Effector memory CD4-positive, alpha-beta T cell (primary cell): Measurements from ENCODE around the gene SYCE3.
A peak's percentile ranks its signal among the peaks of the same experiment; 100 is the strongest.

Experiments
- DNase-seq, 3 donors: peaks; one replicate each; pipeline ENCODE4 v3.0.0-alpha.2; 2020
- H3K27ac ChIP-seq: 2 replicates; pipeline ENCODE4 v1.7.0; 2013; ENCODE audit warnings: mild to moderate bottlenecking, low read length, moderate library complexity; ENCODE audit not compliant: insufficient read depth, poor library complexity, severe bottlenecking
- H3K27me3 ChIP-seq: replicated peaks from 2 replicates; pipeline ENCODE4 v1.7.0; 2013; ENCODE audit warnings: mild to moderate bottlenecking, low read length; ENCODE audit not compliant: insufficient read depth, control insufficient read depth, poor library complexity, severe bottlenecking
- H3K36me3 ChIP-seq: 2 replicates; pipeline ENCODE4 v1.7.0; 2013; ENCODE audit warnings: mild to moderate bottlenecking, low read length, moderate library complexity; ENCODE audit not compliant: control insufficient read depth, insufficient read depth
- H3K4me1 ChIP-seq: 2 replicates; pipeline ENCODE4 v1.7.0; 2013; ENCODE audit warnings: low read length, mild to moderate bottlenecking; ENCODE audit not compliant: control insufficient read depth, insufficient read depth, poor library complexity, severe bottlenecking
- H3K4me3 ChIP-seq: 2 replicates; pipeline ENCODE4 v1.7.0; 2013; ENCODE audit warnings: low read length, low read depth, mild to moderate bottlenecking; ENCODE audit not compliant: insufficient read depth, poor library complexity, severe bottlenecking
- H3K9me3 ChIP-seq: 2 replicates; pipeline ENCODE4 v1.7.0; 2013; ENCODE audit warnings: mild to moderate bottlenecking, low read length, moderate library complexity; ENCODE audit not compliant: control insufficient read depth

Gene SYCE3

GRCh38 chr22:50584106-50585096 lies 21.7 kb upstream of the SYCE3 start:
- Histone ChIP-seq H3K27me3 (no peaks in the 10 kb centered on the region), H3K36me3 (peaks cover 8% of the 10 kb centered on the region), H3K9me3 (no peaks in the 10 kb centered on the region), H3K4me1 (peaks cover 20% of the 10 kb centered on the region), H3K27ac (no peak overlapping the region), H3K4me3 (no peak overlapping the region)
- no peak for DNase-seq

DNA sequence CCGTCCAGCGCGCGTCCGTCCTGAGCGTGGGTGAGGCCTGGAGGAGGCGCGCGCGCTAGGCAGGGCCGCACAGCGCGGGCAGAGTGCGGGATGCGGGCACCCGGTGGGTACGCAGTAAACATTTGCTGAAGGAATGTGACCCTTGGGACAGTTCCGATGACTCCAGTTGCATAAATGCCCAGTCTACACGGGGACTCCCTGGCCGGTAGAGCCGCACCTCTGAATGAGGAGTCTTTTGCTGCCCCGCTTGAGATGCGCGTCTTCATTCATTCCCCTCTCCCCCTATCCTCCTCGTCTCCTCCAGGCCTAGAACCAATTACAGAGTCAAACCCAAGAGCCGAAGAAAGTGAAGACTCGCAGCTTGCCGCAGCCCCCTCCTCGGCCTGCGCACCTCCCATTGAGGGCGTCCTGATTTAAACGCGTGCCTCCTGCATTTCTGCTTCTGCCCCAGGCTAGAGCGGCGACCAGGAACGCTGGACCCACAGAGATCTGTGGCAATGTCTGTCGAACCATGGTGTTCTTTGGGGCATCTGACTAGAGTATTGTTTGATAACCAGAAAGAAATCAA lies 20.7 kb upstream of the SYCE3 start:
- H3K4me3 ChIP-seq = peak overlapping the region; percentile 58
- DNase-seq = no peak
- H3K36me3 ChIP-seq = peaks cover 11% of the 10 kb centered on the region
- H3K9me3 ChIP-seq = no peaks in the 10 kb centered on the region
- peaks cover 20% of the 10 kb centered on the region for H3K4me1 ChIP-seq
- no peaks in the 10 kb centered on the region for H3K27me3 ChIP-seq
- peak overlapping the region; percentile 90 for H3K27ac ChIP-seq

DNA sequence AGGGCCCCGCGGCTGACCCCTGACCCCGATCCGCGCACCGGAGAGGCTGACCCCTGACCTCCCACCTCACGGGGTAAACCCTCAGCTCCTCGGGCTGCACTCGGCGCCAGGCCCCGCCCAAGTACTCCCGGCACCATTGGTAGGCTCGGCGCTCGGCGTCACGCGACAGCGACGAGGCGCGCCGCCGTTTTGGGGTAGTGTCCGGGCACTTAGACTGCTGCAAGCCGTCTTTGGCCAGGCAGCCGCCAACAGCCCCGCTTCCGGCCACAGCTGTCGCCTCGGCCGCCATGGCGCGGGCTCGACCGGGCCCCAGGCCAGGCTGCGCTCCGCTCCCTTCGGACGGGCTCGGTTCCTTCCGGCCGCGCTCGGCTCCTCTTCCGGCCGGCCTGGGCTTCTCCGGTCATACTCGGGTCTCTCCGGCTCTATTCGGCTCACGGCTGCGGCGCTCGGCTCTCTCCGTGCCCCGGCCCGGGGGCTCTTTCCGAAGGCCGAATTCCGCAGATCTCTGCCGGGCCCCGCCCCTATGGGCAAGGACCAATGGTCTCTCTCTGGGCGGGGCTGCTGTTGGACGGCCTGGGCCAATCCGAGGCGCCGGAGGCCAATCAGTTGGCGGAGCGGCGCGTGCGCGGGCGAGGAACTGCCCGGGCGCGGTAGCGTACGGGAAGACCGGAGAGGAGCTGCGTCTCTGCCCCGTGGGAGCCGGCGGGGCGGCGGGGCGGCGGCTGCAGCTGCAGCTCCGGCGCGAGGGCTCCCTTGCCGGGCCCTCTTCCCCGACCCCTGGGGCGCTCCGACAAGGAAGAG lies 20.0 kb upstream of the SYCE3 start, which contains the start of gene CHKB:
Gene CHKB, minus strand, starts transcription at position 357 of the 801 bp plus-strand sequence. Its CDS starts 68 bp downstream, at position 289.
- Histone ChIP-seq H3K4me3 (peak within 1 kb of the TSS; percentile 58), H3K27me3 (no peaks in the 10 kb centered on the region), H3K4me1 (peaks cover 21% of the 10 kb centered on the region), H3K36me3 (peaks cover 11% of the 10 kb centered on the region), H3K27ac (peak within 1 kb of the TSS; percentile 90), H3K9me3 (no peaks in the 10 kb centered on the region)
- DNase-seq = peak; percentile 94 to 98 (median 97)

- no peak for DNase-seq
- Histone ChIP-seq H3K4me1 (peaks cover 24% of the 10 kb centered on the region), H3K4me3 (peak overlapping the region; percentile 58), H3K27ac (peak overlapping the region; percentile 90), H3K36me3 (peaks cover 11% of the 10 kb centered on the region), H3K9me3 (no peaks in the 10 kb centered on the region), H3K27me3 (no peaks in the 10 kb centered on the region)
These were observed 19.3 kb upstream of the SYCE3 start for GRCh38 chr22:50581950-50582492.

DNA sequence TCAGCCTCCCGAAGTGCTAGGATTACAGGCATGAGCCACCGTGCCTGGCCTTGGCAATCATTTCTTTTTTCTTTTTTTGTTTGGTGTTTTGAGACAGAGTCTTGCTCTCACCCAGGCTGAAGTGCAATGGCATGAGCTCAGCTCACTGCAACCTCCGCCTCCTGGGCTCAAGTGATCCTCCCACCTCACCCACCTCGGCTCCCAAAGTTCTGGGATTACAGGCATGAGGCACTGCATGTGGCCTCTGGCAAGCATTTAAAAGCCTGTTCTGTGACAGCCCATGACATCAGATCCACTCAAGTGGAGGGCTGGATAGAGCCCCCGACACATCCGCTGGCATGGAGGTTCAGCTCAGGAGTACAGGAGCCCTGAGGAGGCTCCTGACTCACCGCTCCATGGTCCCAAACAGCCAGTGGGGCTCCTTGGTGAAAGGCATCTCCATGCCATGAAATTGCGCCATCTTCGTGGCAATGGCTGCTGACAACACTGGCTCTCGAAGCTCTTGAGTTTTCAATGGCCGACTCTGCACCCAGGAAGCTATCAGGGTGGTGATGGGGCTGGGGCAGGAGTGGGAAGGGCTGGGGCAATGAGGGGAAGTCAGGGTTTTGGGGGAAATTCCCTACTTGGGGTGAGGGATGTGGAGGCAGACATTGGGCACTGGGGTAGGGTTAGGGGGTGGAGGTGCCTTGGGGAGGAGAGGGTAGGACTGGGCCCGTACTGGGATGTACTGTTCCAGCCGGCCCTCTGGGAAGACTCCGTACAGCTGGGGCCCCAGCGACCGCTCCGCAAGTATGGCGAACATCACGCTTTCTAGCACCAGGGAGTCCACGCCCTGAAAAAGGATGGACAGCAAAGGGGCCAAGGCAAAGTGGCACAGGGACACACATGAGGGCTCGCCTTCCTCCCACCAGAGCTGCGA lies 18.6 kb upstream of the SYCE3 start:
- H3K36me3 ChIP-seq = peaks cover 11% of the 10 kb centered on the region
- peak overlapping the region; percentile 58 for H3K4me3 ChIP-seq
- peak overlapping the region; percentile 90 for H3K27ac ChIP-seq
- no peaks in the 10 kb centered on the region for H3K9me3 ChIP-seq
- no peaks in the 10 kb centered on the region for H3K27me3 ChIP-seq
- H3K4me1 ChIP-seq = peaks cover 24% of the 10 kb centered on the region
- no peak for DNase-seq

DNA sequence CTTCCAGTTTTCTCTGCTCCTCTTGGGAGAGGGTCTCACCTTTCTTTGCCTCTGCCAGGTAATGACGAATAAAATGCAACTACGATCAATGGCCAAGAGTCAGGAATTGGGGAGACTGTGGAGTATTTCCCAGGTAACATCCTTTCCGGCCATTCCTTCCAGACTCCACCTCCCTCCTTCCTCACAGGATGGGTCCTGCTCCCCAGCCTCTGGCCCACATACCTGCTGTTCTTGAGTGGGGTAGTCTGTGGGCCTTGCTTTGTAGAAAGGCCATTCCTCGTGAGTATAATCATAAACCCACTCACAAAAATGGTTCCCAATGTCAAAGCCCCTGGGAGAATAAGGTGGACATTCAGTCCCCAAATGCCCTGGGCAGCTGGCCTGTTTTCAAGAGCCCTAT lies 17.0 kb upstream of the SYCE3 start:
- no peak overlapping the region for H3K27ac ChIP-seq
- H3K4me1 ChIP-seq = peaks cover 24% of the 10 kb centered on the region
- no peaks in the 10 kb centered on the region for H3K9me3 ChIP-seq
- no peaks in the 10 kb centered on the region for H3K27me3 ChIP-seq
- no peak for DNase-seq
- peaks cover 11% of the 10 kb centered on the region for H3K36me3 ChIP-seq
- H3K4me3 ChIP-seq = no peak overlapping the region

DNA sequence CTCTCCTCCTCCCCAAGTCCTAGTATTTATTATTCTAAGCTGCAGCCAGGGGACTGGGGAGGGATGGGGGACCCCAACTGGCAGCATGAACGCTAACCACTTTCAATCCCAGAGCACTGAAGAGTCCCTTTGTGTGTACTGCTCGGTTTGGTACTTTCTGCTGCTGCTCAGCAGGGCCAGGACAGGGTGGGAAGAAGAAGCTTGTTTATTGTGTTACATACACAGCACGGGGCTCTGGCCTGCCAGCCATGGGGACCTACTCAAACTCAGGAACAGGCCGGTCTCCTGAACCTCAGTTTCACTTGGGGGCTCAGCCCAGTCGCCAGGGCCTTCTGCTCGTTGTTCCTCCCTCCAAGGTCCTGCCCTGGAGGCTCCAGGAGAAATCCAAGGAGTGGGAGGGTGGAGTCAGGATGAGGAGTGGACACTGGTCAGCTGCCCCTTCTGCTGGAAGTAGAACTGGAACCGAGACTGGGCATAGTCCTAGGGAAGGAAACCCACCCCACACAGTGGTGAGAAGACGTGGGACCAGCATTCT lies 16.1 kb upstream of the SYCE3 start:
- H3K9me3 ChIP-seq = no peaks in the 10 kb centered on the region
- H3K4me3 ChIP-seq = no peak overlapping the region
- peaks cover 11% of the 10 kb centered on the region for H3K36me3 ChIP-seq
- no peaks in the 10 kb centered on the region for H3K27me3 ChIP-seq
- H3K4me1 ChIP-seq = peaks cover 24% of the 10 kb centered on the region
- DNase-seq = no peak
- no peak overlapping the region for H3K27ac ChIP-seq

DNA sequence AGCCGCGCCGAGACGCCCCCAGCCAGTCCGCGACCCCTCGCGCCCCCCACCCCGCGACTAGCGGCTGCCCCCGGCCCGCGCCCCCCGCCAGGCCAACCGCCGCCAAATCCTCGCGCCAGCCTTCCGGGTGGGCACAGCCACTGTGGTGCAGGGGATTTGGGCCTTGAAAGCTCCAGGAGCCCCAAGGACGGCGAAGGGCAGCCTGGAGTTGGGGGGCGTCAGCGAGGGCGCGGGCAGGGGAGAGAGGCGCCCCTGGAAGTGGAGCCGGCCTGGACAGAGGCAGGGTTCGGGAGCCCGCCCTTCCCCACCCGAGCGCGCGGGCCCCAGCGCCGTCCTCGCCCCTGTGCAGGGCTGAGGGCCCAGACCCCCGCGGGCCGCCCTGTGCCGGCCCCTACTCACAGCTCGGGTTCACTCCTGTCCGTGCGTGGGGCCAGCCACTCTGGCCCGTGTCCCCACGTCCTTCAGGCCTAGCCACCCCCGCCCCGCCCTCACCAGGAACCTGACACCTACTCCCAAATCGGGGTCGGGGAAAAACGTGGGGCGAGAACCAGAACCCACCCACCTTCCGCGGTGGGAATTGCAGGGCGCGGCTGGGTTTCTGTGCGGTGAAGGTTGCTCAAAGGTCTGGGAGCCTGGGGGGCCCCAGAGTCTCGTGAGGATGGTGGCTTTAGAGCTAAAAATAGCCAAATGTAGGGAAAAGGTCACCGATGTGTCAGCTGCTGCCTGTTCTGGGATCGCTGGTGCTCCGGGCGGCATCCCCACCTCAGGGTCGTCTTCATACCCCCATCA lies 15.5 kb upstream of the SYCE3 start, which contains the start of gene CPT1B:
Gene CPT1B, minus strand, starts transcription at position 441 of the 789 bp plus-strand sequence. CDS start 512 bp downstream, outside the sequence.
- H3K4me3 ChIP-seq = no peak within 1 kb of the TSS
- H3K4me1 ChIP-seq = peaks cover 18% of the 10 kb centered on the region
- no peaks in the 10 kb centered on the region for H3K27me3 ChIP-seq
- no peak within 1 kb of the TSS for H3K27ac ChIP-seq
- H3K36me3 ChIP-seq = peaks cover 13% of the 10 kb centered on the region
- DNase-seq = no peak
- H3K9me3 ChIP-seq = no peaks in the 10 kb centered on the region
